ENCODE data around the gene PERM1.
"Not testable (repeated sequence)": the region's sequence is repeated elsewhere in the genome, so short reads cannot be mapped to it uniquely, and the experiment has no call there.

PERM1 gene

DNA sequence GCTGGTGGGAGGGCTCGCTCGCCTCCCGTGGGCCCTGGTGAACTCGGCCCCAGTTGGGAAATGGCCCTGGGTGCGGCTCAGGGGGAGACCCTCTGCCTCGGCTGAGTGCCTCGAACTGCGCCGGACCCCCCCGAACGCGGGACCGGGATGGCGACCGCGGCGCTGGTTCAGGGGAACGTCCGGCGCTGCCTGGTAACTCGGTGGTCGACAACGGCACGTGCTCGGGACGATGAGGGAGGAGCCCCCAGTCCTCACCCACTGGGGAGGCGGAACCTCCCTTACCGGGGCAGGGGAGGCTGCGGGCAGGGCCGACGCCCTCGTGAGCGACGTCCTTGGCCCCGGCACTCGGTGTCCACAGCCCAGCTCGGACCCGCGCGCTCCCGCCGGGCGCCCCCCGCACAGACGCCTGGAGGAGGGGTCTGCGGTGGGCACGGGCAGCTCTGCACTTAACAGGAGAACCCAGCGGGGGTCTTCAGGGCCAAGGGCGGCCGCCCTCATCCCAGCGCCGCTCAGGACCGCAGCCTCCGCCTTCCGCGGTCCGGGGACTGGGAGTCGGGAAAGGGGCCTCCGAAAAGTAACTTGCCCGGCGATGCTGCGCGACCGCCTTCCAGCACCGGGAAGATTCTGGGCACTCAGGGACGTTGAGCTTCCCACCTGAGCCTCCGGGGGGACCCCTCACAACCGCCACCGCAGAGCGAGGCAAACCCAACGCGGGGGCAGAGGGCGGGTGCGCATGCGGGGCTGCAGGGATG lies 16.3 kb upstream of the PERM1 start:
- no peak for DNase-seq (ENCODE audit: extremely low read depth in 1 of 2, low read depth in 1 of 2)

GRCh38 chr1:997713-997992 lies 15.8 kb upstream of the PERM1 start:
- no peak for DNase-seq (ENCODE audit: extremely low read depth in 1 of 2, low read depth in 1 of 2)

- no peak for DNase-seq (ENCODE audit: extremely low read depth in 1 of 2, low read depth in 1 of 2)
Measured at GRCh38 chr1:996851-997712, 15.2 kb upstream of the PERM1 start.

DNA sequence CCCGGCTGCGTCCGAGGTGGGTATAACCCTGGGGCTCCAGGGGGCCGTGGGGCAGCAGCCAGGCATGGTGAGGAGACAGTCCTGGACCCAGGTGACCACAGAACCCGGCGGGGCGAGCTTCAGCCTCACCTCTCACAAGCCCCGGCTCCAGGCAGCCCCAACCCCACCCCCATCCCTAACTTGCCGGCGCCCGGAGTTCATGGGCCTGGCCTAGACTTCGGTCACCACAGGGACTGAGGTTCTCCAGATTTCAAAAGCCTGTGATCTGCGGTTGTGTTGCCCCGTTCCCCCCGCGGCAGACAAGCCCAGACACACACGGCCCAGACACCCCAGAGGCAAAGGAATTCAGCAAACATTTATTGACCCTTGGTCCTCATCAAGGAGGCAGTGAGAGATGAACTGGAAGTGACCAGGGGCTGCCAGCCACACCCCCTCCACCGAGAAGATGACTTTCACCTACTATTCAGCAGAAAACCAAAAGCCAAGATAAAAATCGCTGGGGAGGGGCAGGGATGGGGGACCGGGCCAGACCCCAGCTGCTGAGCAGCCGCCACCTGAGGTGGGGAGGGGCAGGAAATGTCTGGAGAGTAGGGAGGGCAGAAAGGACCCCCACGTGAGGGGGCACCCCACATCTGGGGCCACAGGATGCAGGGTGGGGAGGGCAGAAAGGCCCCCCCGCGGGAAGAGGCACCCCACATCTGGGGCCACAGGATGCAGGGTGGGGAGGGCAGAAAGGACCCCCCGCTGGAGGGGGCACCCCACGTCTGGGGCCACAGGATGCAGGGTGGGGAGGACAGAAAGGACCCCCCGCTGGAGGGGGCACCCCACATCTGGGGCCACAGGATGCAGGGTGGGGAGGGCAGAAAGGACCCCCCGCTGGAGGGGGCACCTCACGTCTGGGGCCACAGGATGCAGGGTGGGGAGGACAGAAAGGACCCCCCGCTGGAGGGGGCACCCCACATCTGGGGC lies 14.1 kb upstream of the PERM1 start:
- DNase-seq (ENCODE audit: extremely low read depth in 1 of 2, low read depth in 1 of 2) = no peak

GRCh38 chr1:994546-994945 lies 12.7 kb upstream of the PERM1 start:
- not testable (repeated sequence) for DNase-seq (ENCODE audit: extremely low read depth in 1 of 2, low read depth in 1 of 2)

DNA sequence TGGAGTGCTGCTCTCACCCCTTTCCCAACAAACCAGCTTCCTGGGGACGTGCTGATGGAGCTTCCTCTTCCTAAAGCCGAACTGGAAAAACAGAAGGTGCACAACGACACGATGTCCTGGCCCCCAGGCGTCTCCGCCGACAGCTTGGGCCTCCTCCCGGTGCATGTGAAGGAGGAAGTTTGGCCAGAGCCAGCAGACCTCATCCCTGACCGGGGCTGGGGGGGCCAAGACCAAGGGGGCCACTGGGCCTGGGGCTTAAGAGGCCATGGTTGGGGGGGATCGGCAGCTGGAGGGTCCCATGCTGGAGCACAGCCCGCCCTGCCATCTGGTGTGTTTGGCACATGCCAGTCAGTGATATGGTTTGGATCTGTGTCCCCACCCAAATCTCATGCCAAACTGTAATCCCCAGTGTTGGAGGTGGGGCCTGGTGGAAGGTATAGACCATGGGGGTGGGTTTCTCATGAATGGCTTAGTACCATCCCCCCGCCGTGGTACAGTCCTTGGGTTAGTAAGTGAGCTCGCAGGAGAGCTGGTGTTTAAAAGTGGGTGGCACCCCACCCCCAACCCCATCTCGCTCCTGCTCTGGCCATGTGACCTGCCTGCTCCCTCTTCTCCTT lies 11.6 kb upstream of the PERM1 start:
- DNase-seq (ENCODE audit: extremely low read depth in 1 of 2, low read depth in 1 of 2) = no peak

GRCh38 chr1:992362-992761 lies 10.5 kb upstream of the PERM1 start:
- no peak for DNase-seq (ENCODE audit: extremely low read depth in 1 of 2, low read depth in 1 of 2)

DNA sequence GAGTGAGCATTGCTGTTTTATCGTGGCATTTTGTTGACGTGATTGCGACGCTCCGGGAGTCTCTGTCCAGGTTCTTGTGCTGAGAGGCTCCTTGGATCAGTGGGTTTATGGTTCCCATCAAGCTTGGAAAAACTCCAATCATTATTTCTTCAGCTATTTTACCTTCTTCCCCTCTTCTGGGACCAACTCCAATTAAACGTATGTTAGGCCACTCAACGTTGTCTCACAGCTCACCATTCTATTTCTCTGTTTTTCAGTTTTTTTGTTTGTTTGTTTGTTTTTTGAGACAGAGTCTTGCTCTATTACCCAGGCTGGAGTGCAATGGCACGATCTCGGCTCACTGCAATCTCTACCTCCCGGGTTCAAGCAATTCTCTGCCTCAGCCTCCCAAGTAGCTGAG lies 10.0 kb upstream of the PERM1 start:
- no peak for DNase-seq (ENCODE audit: extremely low read depth in 1 of 2, low read depth in 1 of 2)

- DNase-seq (ENCODE audit: extremely low read depth in 1 of 2, low read depth in 1 of 2) = not testable (repeated sequence)
Measured at GRCh38 chr1:991275-991674, 9.4 kb upstream of the PERM1 start.

DNA sequence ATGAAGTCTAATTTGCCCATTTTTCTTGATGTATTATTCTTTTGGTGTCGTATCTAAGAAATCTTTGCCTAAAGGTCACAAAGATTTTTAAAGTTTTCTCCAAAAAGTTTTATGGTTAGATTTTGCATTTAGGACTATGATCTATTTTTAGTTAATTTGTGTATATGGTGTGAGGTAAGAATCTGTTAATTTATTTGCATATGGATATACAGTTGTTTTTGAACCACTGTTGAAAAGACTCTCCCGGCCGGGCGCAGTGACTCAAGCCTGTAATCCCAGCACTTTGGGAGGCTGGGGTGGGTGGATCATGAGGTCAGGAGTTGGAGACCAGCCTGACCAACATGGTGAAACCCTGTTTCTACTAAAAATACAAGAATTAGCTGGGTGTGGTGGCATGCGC lies 6.2 kb upstream of the PERM1 start:
- DNase-seq (ENCODE audit: extremely low read depth in 1 of 2, low read depth in 1 of 2) = not testable (repeated sequence)

GRCh38 chr1:985126-985525 lies 3.2 kb upstream of the PERM1 start:
- no peak for DNase-seq (ENCODE audit: extremely low read depth in 1 of 2, low read depth in 1 of 2)

- no peak for DNase-seq (ENCODE audit: extremely low read depth in 1 of 2, low read depth in 1 of 2)
Measured at GRCh38 chr1:984476-984814, 2.6 kb upstream of the PERM1 start.

- peak in 1 of 2 donors; percentile 54 for DNase-seq (ENCODE audit: extremely low read depth in 1 of 2, low read depth in 1 of 2)
Measured at GRCh38 chr1:983798-984475, 2.0 kb upstream of the PERM1 start.

GRCh38 chr1:982765-983436 lies 1.0 kb upstream of the PERM1 start:
- DNase-seq (ENCODE audit: extremely low read depth in 1 of 2, low read depth in 1 of 2) = no peak

DNA sequence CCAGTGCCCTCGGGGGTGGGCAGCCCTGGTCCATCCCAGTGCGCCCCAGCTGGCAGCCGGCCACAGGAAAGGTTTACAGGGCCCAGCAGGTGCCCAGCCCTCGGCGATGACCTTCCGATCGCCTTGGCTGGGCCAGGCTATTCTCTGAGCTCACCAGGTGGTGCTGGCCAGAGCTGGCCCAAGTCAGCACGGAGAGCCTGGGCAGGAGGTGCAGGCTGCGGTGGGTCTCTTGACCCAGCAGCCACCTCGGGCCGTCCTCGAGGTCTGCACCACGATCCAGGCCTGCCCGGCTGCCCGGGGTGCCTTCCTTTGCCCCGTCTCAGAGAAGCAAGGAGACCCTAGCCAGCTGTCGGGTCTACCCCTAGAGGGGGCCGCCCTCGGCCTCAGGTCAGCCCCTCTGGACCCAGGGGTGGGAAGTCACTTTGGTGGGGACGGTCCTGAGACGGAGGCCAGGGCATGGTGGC lies 370 bp downstream of the PERM1 start:
- DNase-seq (ENCODE audit: extremely low read depth in 1 of 2, low read depth in 1 of 2) = no peak

GRCh38 chr1:980602-981395 lies 1.1 kb downstream of the PERM1 start:
- DNase-seq (ENCODE audit: extremely low read depth in 1 of 2, low read depth in 1 of 2) = no peak

GRCh38 chr1:980137-980571 lies 1.7 kb downstream of the PERM1 start:
- DNase-seq (ENCODE audit: extremely low read depth in 1 of 2, low read depth in 1 of 2) = no peak

DNA sequence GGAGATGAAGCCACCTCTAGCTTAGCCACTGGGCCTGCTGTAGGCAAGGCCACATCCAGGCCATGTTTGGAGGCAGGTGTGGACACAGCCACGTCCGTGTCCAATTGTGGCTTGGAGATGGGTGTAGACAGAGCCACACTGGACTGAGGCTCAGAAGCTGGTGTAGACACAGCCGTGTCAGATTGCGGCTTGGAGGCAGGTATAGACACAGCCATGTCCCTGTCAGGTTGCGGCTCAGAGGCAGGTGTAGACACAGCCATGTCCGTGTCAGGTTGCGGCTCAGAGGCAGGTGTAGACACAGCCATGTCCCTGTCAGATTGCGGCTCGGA lies 2.2 kb downstream of the PERM1 start:
- no peak for DNase-seq (ENCODE audit: extremely low read depth in 1 of 2, low read depth in 1 of 2)

Measured in activated CD8-positive, alpha-beta memory T cell treated with anti-CD3 and anti-CD28 coated beads for 1 hour (primary cell).